Kidney epithelial cell (primary cell): ENCODE data around the gene PRRT4. TPM values are rescaled to one million over a fixed set of nuclear protein-coding genes. Genes with fewer than 3 reads are reported as not detected.
A peak's percentile ranks its signal among the peaks of the same experiment; 100 is the strongest.

Experiments used
- DNase-seq: peaks from one replicate; pipeline ENCODE4 v3.0.0-alpha.2; 2010; ENCODE audit warnings: low read depth
- H3K27me3 ChIP-seq: 2 replicates; pipeline ENCODE4 v1.6.0; 2011; ENCODE audit warnings: low read length; ENCODE audit not compliant: control insufficient read depth, insufficient read depth
- H3K36me3 ChIP-seq: 2 replicates; pipeline ENCODE4 v1.5.1; 2011; ENCODE audit warnings: low read length; ENCODE audit not compliant: control insufficient read depth, insufficient read depth
- H3K4me3 ChIP-seq: 2 replicates; pipeline ENCODE4 v1.5.1; 2011; ENCODE audit warnings: low read depth, mild to moderate bottlenecking, control low read depth, low read length
- total RNA-seq: library from RNA; depleted of rRNA; stranded (reverse); fragments of >200 nt; gene quantifications from 2 replicates; pipeline ENCODE4 v1.2.3, GENCODE V29; 2015
- TF ChIP-seq, protein P1 (sequence below): IDR thresholded peaks from 2 replicates; pipeline ENCODE4 v1.5.1; 2011; ENCODE audit warnings: mild to moderate bottlenecking, moderate library complexity, low read length, control low read depth, inconsistent platforms; ENCODE audit not compliant: insufficient read depth, poor library complexity, severe bottlenecking

Gene PRRT4
- total RNA-seq, 1 donor from 2014 or later, result not detected

DNA sequence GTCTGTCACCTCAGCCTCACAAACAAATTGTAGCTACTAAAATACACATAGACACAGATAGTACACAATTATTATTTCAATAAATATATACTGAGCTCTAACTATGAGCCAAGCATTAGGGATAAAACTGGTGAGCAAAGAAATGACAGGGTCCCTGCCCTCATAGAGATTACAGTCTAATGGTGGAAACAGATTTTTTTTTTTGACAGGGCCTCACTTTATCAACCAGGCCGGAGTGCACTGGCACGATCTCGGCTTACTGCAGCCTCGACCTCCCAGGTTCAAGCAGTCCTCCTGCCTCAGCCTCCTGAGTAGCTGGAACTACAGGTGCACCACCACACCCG, 17.1 kb downstream of the PRRT4 start:
- no peak for DNase-seq
- no peak overlapping the region for H3K4me3 ChIP-seq
- no peaks in the 10 kb centered on the region for H3K36me3 ChIP-seq
- TF ChIP-seq, protein P1, sequence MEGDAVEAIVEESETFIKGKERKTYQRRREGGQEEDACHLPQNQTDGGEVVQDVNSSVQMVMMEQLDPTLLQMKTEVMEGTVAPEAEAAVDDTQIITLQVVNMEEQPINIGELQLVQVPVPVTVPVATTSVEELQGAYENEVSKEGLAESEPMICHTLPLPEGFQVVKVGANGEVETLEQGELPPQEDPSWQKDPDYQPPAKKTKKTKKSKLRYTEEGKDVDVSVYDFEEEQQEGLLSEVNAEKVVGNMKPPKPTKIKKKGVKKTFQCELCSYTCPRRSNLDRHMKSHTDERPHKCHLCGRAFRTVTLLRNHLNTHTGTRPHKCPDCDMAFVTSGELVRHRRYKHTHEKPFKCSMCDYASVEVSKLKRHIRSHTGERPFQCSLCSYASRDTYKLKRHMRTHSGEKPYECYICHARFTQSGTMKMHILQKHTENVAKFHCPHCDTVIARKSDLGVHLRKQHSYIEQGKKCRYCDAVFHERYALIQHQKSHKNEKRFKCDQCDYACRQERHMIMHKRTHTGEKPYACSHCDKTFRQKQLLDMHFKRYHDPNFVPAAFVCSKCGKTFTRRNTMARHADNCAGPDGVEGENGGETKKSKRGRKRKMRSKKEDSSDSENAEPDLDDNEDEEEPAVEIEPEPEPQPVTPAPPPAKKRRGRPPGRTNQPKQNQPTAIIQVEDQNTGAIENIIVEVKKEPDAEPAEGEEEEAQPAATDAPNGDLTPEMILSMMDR, result no peak
- peaks cover 11% of the 10 kb centered on the region for H3K27me3 ChIP-seq

DNA sequence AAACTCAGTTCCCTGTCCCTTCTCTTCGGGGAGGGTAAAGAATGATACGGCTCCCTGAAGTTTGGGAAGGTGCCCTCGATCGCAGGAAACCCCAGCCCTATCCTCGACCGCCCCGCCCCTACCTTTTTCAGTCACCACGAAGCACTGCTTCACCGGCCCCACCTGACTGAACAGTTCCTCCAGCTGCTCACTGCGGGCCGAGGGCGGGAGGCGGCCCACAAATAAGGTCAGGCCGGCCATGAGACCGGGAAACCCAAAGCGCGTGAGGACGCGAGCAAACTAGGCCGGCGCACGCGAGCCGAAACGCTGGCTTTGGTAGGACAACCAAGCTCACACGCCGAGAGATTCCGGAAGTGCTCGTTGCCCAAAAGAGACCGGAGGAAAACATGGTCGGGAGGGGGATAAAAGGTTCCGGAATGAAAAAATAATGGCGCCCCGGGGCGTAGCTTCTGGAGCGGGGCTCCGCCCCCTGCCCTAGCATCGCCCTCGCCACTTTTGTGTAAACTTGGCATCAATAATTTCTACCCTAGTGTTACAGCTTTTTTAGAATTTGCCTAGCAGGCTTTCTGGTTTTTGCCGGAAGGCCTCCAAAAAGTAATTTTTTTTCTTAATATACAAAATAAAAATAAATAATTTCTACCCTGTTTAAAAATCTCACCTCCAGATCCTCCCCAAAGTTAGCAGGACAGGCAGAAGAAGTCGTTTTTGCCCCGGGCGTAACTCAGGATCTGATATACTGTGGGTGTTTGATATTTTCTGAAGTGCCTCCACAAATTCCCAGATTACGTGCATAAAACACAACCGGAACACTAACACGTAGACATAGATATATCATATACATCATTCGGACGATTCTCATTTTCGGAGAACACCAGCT, 17.7 kb downstream of the PRRT4 start, which contains the start of gene RBM28:
Gene RBM28, minus strand, starts transcription at position 355 of the 877 bp plus-strand sequence. Its CDS starts 115 bp downstream, at position 240.
- TF ChIP-seq, protein P1, result no peak

DNA sequence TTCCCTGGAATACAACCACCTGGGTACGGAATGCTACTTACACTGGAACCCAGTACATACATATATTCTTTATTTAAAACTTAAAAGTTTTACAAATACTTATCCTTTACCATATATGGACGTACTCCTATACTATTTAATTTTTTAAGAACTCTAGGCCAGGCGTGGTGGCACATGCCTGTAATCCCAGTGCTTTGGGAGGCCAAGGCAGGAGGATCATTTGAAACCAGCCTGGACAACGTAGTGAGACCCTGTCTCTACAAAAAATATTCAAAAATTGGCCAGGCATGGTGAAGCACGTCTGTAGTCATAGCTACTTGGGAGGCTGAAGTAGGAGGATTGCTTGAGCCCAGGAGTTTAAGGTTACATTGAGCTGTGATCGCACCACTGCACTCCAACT, 19.8 kb downstream of the PRRT4 start:
- H3K4me3 ChIP-seq, result no peak overlapping the region
- H3K36me3 ChIP-seq, result no peaks in the 10 kb centered on the region
- H3K27me3 ChIP-seq, result no peaks in the 10 kb centered on the region
- DNase-seq, result no peak
- TF ChIP-seq, protein P1, result no peak

More for the DNA sequence above, 17.7 kb downstream of the PRRT4 start, which contains the start of gene RBM28:
- Histone ChIP-seq H3K27me3 (peaks cover 5% of the 10 kb centered on the region), H3K36me3 (no peaks in the 10 kb centered on the region), H3K4me3 (peak within 1 kb of the TSS; percentile 71)
- DNase-seq, result no peak

DNA sequence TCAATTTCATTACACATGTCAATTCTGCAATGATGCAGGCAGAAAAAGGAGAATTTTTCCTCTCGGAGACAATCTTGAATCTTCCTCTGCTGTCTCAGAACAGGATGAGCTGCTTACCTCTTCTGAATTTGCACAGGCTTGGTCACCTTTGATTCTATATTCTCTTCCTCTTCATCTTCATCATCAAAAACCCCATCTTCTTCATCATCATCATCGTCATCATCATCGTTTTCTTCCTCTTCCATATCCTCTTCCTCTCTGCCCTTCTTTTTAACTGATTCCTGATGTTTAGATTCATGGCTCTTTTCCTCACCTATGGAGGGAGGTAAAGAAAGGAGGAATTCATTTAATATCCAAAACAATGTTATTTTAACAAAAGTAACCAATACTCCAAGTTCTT, 25.8 kb downstream of the PRRT4 start:
- H3K36me3 ChIP-seq, result peaks cover 2% of the 10 kb centered on the region
- TF ChIP-seq, protein P1, result no peak
- no peak overlapping the region for H3K4me3 ChIP-seq
- no peak for DNase-seq
- no peaks in the 10 kb centered on the region for H3K27me3 ChIP-seq

DNA sequence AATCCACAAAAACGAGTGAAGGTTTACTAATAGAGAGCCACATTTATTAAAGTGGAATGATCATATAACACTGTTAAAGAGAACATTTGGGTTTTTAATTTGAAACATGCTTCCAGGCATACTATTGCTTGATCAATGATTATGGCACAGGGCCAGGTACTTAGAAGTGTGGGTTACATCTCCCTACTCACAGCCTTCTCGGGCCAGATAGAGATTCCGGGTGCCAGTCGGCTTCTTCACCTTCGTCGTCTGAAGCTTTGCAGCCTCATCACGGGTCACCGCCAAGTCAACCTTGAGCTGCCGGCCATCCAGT, 37.2 kb downstream of the PRRT4 start:
- Histone ChIP-seq H3K4me3 (no peak overlapping the region), H3K36me3 (no peaks in the 10 kb centered on the region), H3K27me3 (no peaks in the 10 kb centered on the region)
- DNase-seq, result no peak
- TF ChIP-seq, protein P1, result no peak
